HG03520 (cell line): ENCODE data around the gene OSTF1.
A peak's percentile ranks its signal among the peaks of the same experiment; 100 is the strongest.

ENCODE experiments used
- ATAC-seq: cut with Tn5 transposase; IDR thresholded peaks from one replicate; pipeline ENCODE4 v1.9.1; 2021; ENCODE audit warnings: mild to moderate bottlenecking, moderate library complexity; ENCODE audit not compliant: unreplicated experiment

Gene OSTF1

DNA sequence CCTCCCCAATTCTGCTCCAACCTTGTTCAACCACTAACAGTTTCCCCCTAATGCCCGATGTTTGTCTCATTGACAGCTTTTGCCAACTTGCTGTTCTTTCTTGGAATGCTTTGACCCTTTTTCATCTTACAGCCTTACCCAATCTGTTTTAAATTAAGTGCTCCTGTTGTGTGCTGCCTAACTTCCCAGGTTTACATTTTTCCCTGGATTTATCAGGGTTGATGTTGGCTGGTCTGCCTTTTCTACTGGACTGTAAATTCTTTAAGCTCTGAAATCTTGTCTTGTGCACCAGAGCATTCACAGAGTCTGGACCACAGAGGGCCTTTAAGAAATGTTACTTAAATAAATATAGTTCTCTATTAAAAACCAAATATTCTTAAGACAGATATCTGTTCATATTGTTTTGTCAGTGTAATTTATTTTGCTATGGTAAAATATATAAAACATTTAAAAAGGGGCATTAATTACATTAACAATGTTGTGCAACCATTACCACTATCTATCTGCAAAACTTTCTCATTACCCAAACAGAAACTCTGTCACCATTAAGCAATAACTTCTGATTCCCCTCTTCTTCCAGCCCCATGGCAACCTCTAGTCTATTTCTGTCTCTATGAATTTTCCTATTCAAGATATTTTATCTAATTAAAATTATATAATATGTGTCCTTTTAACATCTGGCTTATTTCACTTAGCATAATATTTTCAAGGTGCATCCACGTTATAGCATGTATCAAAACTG, 73.0 kb downstream of the OSTF1 start:
- ATAC-seq = no peak

DNA sequence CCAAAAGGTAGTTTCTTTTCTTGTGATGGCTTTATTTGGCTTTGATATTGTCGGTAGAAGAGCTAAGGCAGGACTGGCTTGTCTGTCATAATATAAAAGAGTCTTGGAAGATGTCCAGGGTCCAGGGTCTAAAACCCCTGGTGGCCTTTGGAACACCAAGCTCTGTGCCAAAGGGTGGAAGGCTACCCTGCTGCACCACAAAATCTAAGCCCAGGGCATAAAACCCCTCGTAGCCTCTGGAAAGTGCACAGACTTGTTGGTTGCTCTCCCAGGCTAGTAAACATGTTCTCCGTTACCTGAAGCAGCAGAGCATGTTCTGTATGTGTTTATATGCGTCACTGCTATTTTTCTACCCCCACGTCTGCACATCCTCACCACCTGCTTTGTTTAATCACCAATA, 75.5 kb downstream of the OSTF1 start:
- no peak for ATAC-seq

GRCh38 chr9:75164573-75164972, 76.3 kb downstream of the OSTF1 start:
- ATAC-seq = no peak

DNA sequence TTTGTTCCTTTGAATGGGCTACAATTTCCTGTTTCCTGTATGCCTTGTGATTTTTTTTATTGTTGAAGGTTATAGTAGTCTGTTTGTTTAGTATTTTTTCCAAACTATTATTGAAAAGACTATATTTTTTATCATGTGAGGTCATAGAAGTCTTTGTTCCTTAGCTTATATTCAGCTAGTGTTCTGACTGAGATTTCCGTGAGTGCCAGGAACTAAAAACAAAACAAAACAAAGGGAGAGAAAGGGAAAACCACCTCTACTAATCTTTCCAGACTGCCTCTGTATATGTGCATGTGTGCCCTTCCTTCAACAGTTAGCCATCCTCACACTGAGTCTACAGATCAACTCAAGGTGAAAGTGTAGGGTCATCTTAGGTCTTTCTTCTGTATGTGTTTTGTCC, 79.0 kb downstream of the OSTF1 start:
- ATAC-seq = no peak

GRCh38 chr9:75168270-75169178, 80.2 kb downstream of the OSTF1 start:
- ATAC-seq = no peak

DNA sequence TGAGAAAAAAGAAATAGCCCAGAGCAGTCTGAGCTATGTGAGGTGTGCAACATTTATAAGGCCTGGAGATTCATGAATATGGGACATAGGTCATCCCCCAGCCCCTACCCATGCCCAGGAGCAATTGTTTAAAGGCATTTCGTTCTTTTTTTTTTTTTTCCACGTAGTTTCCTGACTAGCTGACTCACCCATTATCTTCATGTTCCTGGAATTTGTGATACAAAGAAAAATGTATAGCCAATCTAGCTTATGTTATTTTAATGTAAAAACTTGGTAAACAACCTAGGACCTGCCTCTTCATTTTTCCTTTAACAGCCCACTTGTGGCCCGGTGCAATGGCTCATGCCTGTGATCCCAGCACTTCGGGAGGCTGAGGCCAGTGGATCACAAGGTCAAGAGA, 81.3 kb downstream of the OSTF1 start:
- no peak for ATAC-seq

- ATAC-seq = no peak
Observed at GRCh38 chr9:75170898-75171360, 82.6 kb downstream of the OSTF1 start.

DNA sequence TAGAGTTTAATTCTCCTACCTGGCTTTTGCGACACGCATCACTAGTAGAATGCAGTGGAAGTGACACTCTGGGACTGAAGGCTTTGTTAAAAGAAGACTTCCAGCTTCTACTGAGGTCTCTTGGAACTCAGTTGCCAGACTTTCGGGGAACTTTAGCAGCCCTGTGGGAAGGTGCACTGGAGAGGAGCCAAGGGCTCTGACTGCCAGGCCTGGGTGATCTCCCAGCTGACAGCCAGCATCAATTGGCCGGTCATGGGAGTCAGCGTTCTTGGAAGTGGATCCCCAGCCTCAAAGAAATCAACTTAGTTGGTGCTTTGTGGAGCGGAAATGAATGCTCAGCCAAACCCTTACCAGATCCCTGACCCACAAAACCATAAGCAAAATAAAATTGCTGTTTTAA, 87.1 kb downstream of the OSTF1 start:
- ATAC-seq = no peak

- ATAC-seq = no peak
Observed at GRCh38 chr9:75176037-75176436, 87.7 kb downstream of the OSTF1 start.

DNA sequence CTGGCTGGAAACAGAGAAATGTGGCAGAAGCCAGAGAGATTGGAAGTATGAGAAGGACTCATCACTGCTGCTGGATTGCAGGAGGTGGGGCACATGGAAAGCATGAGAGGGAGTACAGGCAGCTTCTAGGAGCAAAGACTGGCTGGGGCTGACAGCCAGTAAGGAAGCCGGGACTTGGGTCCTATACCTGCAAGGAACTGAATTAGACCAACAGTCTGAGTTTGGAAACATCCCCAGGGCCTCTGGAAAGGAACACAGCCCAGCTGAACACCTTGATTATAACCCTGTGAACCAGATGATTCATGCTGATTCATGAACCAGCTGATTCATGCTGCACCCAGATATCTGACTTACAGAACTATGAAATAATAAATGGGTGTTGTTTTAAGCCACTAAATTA, 93.4 kb downstream of the OSTF1 start:
- no peak for ATAC-seq

- no peak for ATAC-seq
Observed at GRCh38 chr9:75183306-75183705, 95.0 kb downstream of the OSTF1 start.

DNA sequence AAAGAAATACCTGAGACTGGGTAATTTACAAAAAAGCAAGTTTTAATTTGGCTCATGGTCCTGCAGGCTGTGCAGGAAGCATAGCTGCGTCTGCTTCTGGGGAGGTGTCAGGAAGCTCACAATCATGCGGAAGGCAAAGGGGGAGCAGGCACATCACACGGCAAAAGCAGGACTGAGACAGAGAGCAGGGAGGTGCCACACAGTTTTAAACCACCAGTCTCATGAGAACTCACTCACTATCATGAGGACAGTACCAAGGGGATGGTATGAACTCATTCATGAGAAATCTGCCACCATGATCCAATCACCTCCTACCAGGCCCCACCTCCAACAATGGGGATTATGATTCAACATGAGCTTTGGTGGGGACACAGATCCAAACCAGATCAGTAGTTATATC, 96.2 kb downstream of the OSTF1 start:
- ATAC-seq = no peak

DNA sequence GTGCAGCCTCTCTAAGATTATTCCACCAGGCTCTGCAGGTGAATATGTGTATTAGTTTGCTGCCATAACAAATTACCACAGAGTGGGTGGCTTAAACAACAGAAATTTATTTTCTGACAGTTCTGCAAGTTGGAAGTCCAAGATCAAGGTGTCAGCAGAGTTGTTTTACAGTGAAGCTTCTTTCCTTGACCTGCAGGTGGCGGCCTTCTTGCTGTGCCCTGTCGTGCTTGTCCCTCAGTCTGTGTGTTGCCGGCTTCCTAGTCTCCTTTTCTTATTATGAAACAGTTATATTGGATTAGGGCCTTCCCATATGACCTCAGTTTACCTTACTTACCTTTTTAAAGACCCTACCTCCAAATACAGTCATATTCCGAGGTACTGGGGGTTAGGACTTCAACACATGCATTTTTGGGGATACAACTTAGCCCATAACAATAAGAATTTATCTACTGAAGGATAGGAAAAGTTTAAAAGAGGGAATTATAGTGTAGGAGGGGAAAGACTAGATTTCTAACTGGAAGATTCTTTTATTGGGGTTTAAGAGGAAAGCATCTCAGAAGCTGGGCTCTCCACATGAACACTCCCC, 97.4 kb downstream of the OSTF1 start:
- ATAC-seq = peak; percentile 82

DNA sequence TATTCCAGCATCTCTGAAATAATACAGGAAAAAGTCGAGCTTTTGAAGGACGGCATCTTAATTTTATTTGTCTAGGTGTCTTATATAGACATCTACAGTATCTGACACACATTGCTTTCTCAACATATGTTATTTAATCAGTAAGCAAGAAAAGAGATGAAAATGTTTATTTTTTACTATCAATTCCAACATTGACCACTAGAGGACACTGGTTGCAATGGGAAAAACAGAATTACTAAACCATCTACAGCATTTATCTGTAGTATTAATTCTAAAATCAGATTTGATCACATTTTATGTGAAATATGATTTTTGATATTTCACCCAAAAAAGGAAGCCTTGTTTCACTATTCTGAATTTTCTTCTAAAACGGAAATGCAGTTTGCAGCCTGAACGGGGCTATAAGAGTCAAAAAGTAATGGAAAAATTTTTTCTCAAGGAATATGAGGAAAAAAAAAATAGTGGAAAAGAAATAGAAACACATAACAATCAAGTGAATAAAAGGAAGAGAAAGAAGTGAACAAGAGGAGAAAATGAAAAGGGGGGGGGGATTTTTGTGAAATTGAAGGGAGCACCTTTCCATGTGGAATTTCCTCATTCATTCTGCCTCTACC, 98.6 kb downstream of the OSTF1 start:
- ATAC-seq = no peak

DNA sequence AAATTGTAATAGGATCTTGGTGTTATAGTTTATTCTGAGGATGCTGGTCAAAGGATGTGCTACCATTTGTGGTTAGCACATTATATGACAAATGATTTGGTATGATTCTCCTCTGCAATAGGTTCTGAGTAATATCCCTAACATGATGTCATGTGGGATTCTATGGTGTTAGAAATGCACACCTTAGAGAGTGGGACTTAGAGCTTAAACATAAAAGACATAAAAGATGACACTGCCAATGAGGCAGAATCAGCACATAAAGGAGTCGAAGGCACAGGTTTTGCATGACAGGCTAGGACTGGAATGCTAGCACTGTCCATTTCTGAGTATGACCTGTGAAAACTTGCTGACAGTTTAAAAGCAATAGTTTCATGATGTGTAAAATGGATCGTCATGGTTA, 100.4 kb downstream of the OSTF1 start:
- ATAC-seq = no peak

- no peak for ATAC-seq
Observed at GRCh38 chr9:75190762-75191161, 102.4 kb downstream of the OSTF1 start.
